GM21367 (cell line): ENCODE results near the gene PGA4.

Experiments
- ATAC-seq: cut with Tn5 transposase; IDR thresholded peaks from one replicate; pipeline ENCODE4 v1.9.1; 2021; ENCODE audit not compliant: unreplicated experiment

PGA4 gene

GRCh38 chr11:61277186-61278000 is 55.2 kb downstream of the PGA4 start:
- no peak for ATAC-seq

- no peak for ATAC-seq
These were observed 55.9 kb downstream of the PGA4 start for GRCh38 chr11:61278001-61278470.

- no peak for ATAC-seq
These were observed 58.0 kb downstream of the PGA4 start for GRCh38 chr11:61279934-61280659.

- no peak for ATAC-seq
These were observed 58.9 kb downstream of the PGA4 start for GRCh38 chr11:61280883-61281580.
